Measurements from ENCODE around the gene LRP8. TPM values are rescaled to one million over a fixed set of nuclear protein-coding genes. Genes with fewer than 3 reads are reported as not detected.

The LRP8 gene
- total and polyA plus RNA-seq, 2 of the 13 experiments (the other 11 are each of a cell fraction or from before 2014, with no cell fraction given), result 17.3 to 17.4 TPM

DNA sequence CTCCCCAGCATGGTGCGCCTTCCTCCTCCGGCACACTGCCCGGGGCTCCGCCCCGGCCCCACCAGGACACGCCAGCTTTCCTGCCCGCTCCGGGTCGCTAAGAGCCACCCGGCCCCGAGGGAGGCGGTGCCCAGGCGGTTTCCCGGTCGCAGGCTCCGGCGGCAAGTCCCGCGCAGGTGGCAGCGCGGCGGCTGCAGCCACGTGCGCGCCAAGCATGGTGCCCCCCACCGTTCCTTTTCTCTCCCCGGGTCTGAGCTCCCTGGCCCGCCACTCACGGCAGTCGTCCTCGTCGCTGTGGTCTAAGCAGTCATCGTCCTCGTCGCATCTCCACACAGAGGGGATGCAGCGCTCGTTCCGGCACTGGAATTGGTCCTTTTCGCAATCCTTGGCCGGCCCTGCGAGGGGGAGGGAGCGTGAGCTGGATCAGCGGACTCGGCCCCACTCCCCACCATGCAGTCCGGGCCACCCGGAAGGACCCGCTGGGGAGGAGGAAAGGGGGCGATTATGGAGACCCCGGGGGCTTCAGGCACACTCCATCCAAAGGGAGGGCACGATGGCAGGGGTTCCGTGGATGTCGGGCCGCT, 1.2 kb downstream of the LRP8 start (continued):
- no peak for TF ChIP-seq SP4 (CRISPR knock-in tag; IDR thresholded peaks at IDR 0.05)
- TF ChIP-seq ZNF781 (CRISPR knock-in tag; IDR thresholded peaks at IDR 0.05; ENCODE audit: borderline replicate concordance, not compliant biosample characterization), result no peak
- no peak for TF ChIP-seq RXRB (CRISPR knock-in tag; IDR thresholded peaks at IDR 0.05; ENCODE audit: borderline replicate concordance)
- TF ChIP-seq, protein P1, sequence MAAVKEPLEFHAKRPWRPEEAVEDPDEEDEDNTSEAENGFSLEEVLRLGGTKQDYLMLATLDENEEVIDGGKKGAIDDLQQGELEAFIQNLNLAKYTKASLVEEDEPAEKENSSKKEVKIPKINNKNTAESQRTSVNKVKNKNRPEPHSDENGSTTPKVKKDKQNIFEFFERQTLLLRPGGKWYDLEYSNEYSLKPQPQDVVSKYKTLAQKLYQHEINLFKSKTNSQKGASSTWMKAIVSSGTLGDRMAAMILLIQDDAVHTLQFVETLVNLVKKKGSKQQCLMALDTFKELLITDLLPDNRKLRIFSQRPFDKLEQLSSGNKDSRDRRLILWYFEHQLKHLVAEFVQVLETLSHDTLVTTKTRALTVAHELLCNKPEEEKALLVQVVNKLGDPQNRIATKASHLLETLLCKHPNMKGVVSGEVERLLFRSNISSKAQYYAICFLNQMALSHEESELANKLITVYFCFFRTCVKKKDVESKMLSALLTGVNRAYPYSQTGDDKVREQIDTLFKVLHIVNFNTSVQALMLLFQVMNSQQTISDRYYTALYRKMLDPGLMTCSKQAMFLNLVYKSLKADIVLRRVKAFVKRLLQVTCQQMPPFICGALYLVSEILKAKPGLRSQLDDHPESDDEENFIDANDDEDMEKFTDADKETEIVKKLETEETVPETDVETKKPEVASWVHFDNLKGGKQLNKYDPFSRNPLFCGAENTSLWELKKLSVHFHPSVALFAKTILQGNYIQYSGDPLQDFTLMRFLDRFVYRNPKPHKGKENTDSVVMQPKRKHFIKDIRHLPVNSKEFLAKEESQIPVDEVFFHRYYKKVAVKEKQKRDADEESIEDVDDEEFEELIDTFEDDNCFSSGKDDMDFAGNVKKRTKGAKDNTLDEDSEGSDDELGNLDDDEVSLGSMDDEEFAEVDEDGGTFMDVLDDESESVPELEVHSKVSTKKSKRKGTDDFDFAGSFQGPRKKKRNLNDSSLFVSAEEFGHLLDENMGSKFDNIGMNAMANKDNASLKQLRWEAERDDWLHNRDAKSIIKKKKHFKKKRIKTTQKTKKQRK (IDR thresholded peaks at IDR 0.05; ENCODE audit: low read length), result no peak
- TF ChIP-seq, protein P2, sequence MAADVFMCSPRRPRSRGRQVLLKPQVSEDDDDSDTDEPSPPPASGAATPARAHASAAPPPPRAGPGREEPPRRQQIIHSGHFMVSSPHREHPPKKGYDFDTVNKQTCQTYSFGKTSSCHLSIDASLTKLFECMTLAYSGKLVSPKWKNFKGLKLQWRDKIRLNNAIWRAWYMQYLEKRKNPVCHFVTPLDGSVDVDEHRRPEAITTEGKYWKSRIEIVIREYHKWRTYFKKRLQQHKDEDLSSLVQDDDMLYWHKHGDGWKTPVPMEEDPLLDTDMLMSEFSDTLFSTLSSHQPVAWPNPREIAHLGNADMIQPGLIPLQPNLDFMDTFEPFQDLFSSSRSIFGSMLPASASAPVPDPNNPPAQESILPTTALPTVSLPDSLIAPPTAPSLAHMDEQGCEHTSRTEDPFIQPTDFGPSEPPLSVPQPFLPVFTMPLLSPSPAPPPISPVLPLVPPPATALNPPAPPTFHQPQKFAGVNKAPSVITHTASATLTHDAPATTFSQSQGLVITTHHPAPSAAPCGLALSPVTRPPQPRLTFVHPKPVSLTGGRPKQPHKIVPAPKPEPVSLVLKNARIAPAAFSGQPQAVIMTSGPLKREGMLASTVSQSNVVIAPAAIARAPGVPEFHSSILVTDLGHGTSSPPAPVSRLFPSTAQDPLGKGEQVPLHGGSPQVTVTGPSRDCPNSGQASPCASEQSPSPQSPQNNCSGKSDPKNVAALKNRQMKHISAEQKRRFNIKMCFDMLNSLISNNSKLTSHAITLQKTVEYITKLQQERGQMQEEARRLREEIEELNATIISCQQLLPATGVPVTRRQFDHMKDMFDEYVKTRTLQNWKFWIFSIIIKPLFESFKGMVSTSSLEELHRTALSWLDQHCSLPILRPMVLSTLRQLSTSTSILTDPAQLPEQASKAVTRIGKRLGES (CRISPR knock-in tag; IDR thresholded peaks at IDR 0.05; ENCODE audit: borderline replicate concordance), result 0 out of 2 replicates have a peak, but pooled peaks have one; percentile 12
- peak; percentile 38 for TF ChIP-seq U2AF1 (optimal IDR thresholded peaks at IDR 0.05; ENCODE audit: low read depth, low read length)
- TF ChIP-seq ZNF850 (CRISPR knock-in tag; conservative IDR thresholded peaks at IDR 0.05), result 0 out of 2 replicates have a peak, but pooled peaks have one; percentile 2
- no peak for TF ChIP-seq SRF (IDR thresholded peaks at IDR 0.05; ENCODE audit: low read depth, low read length)
- no peak for TF ChIP-seq ADNP (CRISPR knock-in tag; IDR thresholded peaks at IDR 0.05)
- no peak for TF ChIP-seq HNRNPUL1 (IDR thresholded peaks at IDR 0.05; ENCODE audit: low read depth, low read length)
- TF ChIP-seq FOSL1 (CRISPR knock-in tag; IDR thresholded peaks at IDR 0.05; ENCODE audit: borderline replicate concordance), result no peak
- TF ChIP-seq NFE2 (CRISPR knock-in tag; IDR thresholded peaks at IDR 0.05), result no peak
- TF ChIP-seq, protein P3, sequence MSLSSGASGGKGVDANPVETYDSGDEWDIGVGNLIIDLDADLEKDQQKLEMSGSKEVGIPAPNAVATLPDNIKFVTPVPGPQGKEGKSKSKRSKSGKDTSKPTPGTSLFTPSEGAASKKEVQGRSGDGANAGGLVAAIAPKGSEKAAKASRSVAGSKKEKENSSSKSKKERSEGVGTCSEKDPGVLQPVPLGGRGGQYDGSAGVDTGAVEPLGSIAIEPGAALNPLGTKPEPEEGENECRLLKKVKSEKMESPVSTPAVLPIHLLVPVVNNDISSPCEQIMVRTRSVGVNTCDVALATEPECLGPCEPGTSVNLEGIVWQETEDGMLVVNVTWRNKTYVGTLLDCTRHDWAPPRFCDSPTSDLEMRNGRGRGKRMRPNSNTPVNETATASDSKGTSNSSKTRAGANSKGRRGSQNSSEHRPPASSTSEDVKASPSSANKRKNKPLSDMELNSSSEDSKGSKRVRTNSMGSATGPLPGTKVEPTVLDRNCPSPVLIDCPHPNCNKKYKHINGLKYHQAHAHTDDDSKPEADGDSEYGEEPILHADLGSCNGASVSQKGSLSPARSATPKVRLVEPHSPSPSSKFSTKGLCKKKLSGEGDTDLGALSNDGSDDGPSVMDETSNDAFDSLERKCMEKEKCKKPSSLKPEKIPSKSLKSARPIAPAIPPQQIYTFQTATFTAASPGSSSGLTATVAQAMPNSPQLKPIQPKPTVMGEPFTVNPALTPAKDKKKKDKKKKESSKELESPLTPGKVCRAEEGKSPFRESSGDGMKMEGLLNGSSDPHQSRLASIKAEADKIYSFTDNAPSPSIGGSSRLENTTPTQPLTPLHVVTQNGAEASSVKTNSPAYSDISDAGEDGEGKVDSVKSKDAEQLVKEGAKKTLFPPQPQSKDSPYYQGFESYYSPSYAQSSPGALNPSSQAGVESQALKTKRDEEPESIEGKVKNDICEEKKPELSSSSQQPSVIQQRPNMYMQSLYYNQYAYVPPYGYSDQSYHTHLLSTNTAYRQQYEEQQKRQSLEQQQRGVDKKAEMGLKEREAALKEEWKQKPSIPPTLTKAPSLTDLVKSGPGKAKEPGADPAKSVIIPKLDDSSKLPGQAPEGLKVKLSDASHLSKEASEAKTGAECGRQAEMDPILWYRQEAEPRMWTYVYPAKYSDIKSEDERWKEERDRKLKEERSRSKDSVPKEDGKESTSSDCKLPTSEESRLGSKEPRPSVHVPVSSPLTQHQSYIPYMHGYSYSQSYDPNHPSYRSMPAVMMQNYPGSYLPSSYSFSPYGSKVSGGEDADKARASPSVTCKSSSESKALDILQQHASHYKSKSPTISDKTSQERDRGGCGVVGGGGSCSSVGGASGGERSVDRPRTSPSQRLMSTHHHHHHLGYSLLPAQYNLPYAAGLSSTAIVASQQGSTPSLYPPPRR (CRISPR knock-in tag; IDR thresholded peaks at IDR 0.05; ENCODE audit: borderline replicate concordance), result peak; percentile 59
- TF ChIP-seq ZNF350 (CRISPR knock-in tag; IDR thresholded peaks at IDR 0.05; ENCODE audit: borderline replicate concordance, low read depth), result 0 out of 2 replicates have a peak, but pooled peaks have one; percentile 33
- TF ChIP-seq ATF7-NPFF (CRISPR knock-in tag; IDR thresholded peaks at IDR 0.05; ENCODE audit: low read depth), result peak; percentile 72
- TF ChIP-seq PCBP1 (IDR thresholded peaks at IDR 0.05; ENCODE audit: borderline replicate concordance, low read depth, low read length), result peak; percentile 73; the same call in 1 of the 2 replicates
- no peak for TF ChIP-seq KDM5A (IDR thresholded peaks at IDR 0.05; ENCODE audit: borderline replicate concordance, low read length)
- peak; percentile 89; the same call in 1 of the 2 replicates for TF ChIP-seq ZNF773 (CRISPR knock-in tag; IDR thresholded peaks at IDR 0.05; ENCODE audit: borderline replicate concordance)
